CD14-positive monocyte (primary cell): ENCODE data around the gene COL21A1. TPM values are rescaled to one million over a fixed set of nuclear protein-coding genes. Genes with fewer than 3 reads are reported as not detected.

Source experiments
- DNase-seq, 3 donors: peaks; one replicate each; pipeline ENCODE4 v3.0.0-alpha.2; 2011 to 2022
- H2AFZ ChIP-seq: 2 replicates; pipeline ENCODE4 v1.6.0; 2012; ENCODE audit warnings: mild to moderate bottlenecking, low read depth, low read length, inconsistent platforms; ENCODE audit not compliant: insufficient read depth, poor library complexity, severe bottlenecking
- H3K27ac ChIP-seq, 2 donors: 1 replicate in 1 of 2; 2 replicates in 1 of 2; pipeline ENCODE4 v1.5.1; 2012 to 2013; ENCODE audit warnings: low read length in 2 of 2, control low read depth in 1 of 2, inconsistent platforms in 1 of 2, low read depth in 1 of 2, mild to moderate bottlenecking in 1 of 2
- H3K27me3 ChIP-seq, 2 donors: one replicate each; pipeline versions ENCODE4 v1.6.0 to v1.6.1; 2011 to 2013; ENCODE audit warnings: low read length in 2 of 2; ENCODE audit not compliant: control insufficient read depth in 2 of 2, insufficient read depth in 2 of 2
- H3K36me3 ChIP-seq, 2 donors: replicated peaks in 1 of 2; 1 replicate in 1 of 2; 2 replicates in 1 of 2; pipeline versions ENCODE4 v1.5.1 to v1.6.1; 2012 to 2013; ENCODE audit warnings: low read length in 2 of 2, control low read depth in 1 of 2, inconsistent platforms in 1 of 2, mild to moderate bottlenecking in 1 of 2; ENCODE audit not compliant: insufficient read depth in 2 of 2, control insufficient read depth in 1 of 2
- H3K4me1 ChIP-seq, 2 donors: 1 replicate in 1 of 2; 2 replicates in 1 of 2; pipeline versions ENCODE4 v1.5.1 to v1.6.1; 2012 to 2013; ENCODE audit warnings: low read length in 2 of 2, control low read depth in 1 of 2, inconsistent platforms in 1 of 2, mild to moderate bottlenecking in 1 of 2, moderate library complexity in 1 of 2; ENCODE audit not compliant: insufficient read depth in 2 of 2, control insufficient read depth in 1 of 2
- H3K4me2 ChIP-seq: replicated peaks from 2 replicates; pipeline ENCODE3; 2012; ENCODE audit warnings: low read length, moderate library complexity, mild to moderate bottlenecking; ENCODE audit not compliant: poor library complexity, severe bottlenecking; ENCODE audit errors: extremely low read depth
- H3K4me3 ChIP-seq, 3 experiments: fragments of 200-600 bp in 1 of 3; sonication (generic) in 1 of 3; replicated peaks in 1 of 3; 1 replicate in 2 of 3; 2 replicates in 1 of 3; pipeline ENCODE4 v1.5.1; 2011 to 2013; ENCODE audit warnings: low read length in 3 of 3, mild to moderate bottlenecking in 3 of 3, control low read depth in 2 of 3, low read depth in 2 of 3, inconsistent platforms in 1 of 3, moderate library complexity in 1 of 3
- H3K79me2 ChIP-seq: 2 replicates; pipeline ENCODE4 v1.6.0; 2012; ENCODE audit warnings: mild to moderate bottlenecking, control low read depth, inconsistent platforms, low read length, moderate library complexity; ENCODE audit not compliant: insufficient read depth
- H3K9ac ChIP-seq: 2 replicates; pipeline ENCODE4 v1.6.0; 2017; ENCODE audit warnings: low read length, mild to moderate bottlenecking; ENCODE audit not compliant: insufficient read depth, poor library complexity, severe bottlenecking
- H3K9me3 ChIP-seq, 2 donors: replicated peaks in 1 of 2; 1 replicate in 1 of 2; 2 replicates in 1 of 2; pipeline versions ENCODE4 v1.5.1 to v1.6.1; 2012 to 2013; ENCODE audit warnings: low read length in 2 of 2, control low read depth in 1 of 2; ENCODE audit not compliant: control insufficient read depth in 1 of 2, insufficient read depth in 1 of 2
- H4K20me1 ChIP-seq: 2 replicates; pipeline ENCODE4 v1.6.0; 2012; ENCODE audit warnings: mild to moderate bottlenecking, low read length, control low read depth, moderate library complexity; ENCODE audit not compliant: insufficient read depth
- H3K27ac Mint-ChIP-seq, 7 donors: one replicate each; pipeline ENCODE4 v1.8.0; 2020; ENCODE audit warnings: mild to moderate bottlenecking in 7 of 7, mixed read lengths in 7 of 7, moderate library complexity in 6 of 7, inconsistent platforms in 2 of 7
- H3K27me3 Mint-ChIP-seq, 3 donors: one replicate each; pipeline ENCODE4 v1.8.0; 2021 to 2022; ENCODE audit warnings: low read depth in 3 of 3, mild to moderate bottlenecking in 3 of 3, mixed read lengths in 3 of 3, moderate library complexity in 3 of 3, inconsistent platforms in 1 of 3
- H3K36me3 Mint-ChIP-seq, 2 donors: one replicate each; pipeline ENCODE4 v1.8.0; 2020; ENCODE audit warnings: mixed read lengths in 2 of 2, inconsistent platforms in 1 of 2, mild to moderate bottlenecking in 1 of 2
- H3K4me1 Mint-ChIP-seq: one replicate; pipeline ENCODE4 v1.8.0; 2020; ENCODE audit warnings: mild to moderate bottlenecking, mixed read lengths
- H3K4me3 Mint-ChIP-seq, 2 donors: one replicate each; pipeline ENCODE4 v1.8.0; 2020; ENCODE audit warnings: mild to moderate bottlenecking in 2 of 2, mixed read lengths in 2 of 2, moderate library complexity in 1 of 2
- H3K9me3 Mint-ChIP-seq, 7 donors: one replicate each; pipeline ENCODE4 v1.8.0; 2020 to 2022; ENCODE audit warnings: mixed read lengths in 7 of 7, mild to moderate bottlenecking in 6 of 7, moderate library complexity in 6 of 7, inconsistent platforms in 2 of 7
- WGBS: methylation state at CpG from one replicate; pipeline ENCODE4 v1.1.5; 2013; ENCODE audit warnings: missing lambda C conversion rate; ENCODE audit not compliant: insufficient coverage; 5-methylcytosine and 5-hydroxymethylcytosine counted together
- intact Hi-C, 2 donors: fragments of 100-400 bp; cut with micrococcal nuclease; formaldehyde crosslinking; loops; one replicate each; pipeline versions ENCODE4 v1.15.0 to v1.15.1; 2023
- polyA plus RNA-seq, 3 donors: library from polyadenylated mRNA; depleted of rRNA in 1 of 3; unstranded in 2 of 3; stranded (reverse) in 1 of 3; fragments of 300-500 nt in 2 of 3; fragments of >200 nt in 1 of 3; fragmentation: Illumina TruSeq in 2 of 3; gene quantifications; 1 replicate in 2 of 3; 2 replicates in 1 of 3; pipeline ENCODE4 v1.2.3, GENCODE V29; 2012 to 2021
- TF ChIP-seq, protein P1 (sequence below): fragments of 200-600 bp; IDR thresholded peaks from one replicate; pipeline ENCODE4 v1.8.0; 2022; ENCODE audit warnings: antibody characterized with exemption, mild to moderate bottlenecking

The COL21A1 gene
- polyA plus RNA-seq, 3 donors: 0.03 TPM; not detected in 2

DNA sequence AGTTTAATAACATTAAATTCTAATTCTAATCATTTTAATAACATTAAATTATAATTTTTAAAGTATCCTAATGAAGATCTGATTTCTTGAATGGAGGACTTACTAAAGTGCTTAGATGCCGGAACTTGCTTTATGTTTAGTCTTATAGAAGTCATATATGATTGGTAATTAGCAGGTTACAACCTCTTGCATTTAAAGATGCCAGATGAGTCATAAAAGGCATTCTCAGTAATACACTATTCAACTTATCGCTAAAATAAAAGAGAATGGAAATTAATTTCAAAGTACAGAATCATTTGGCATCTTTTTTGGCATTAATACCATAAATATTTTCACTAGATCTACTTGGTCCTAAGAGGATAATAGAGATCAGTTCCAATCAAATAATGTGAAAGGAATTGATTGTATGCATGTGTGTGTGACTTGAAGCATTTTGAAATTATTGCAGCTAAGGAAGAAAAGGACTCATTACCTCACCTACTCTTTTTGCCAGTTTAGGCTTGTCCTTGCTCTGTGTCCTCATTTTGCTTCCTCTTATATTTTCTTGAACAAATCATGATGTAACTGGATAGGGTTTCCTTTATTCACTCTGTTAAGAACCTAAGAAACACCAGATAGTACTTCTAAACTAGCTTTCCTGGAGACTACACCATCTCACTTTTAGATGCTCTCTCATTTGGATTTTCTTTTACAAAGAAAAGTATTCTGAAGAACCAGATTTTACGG is 2.7 kb downstream of the COL21A1 start:
- Histone ChIP-seq H3K36me3 (no peaks in the 10 kb centered on the region), H3K4me2 (peak overlapping the region; percentile 5), H3K9ac (no peak overlapping the region), H3K4me1 (peaks cover 33 to 35% of the 10 kb centered on the region in 2 donors), H3K27me3 (peaks cover 31 to 32% of the 10 kb centered on the region in 2 donors), H4K20me1 (no peaks in the 10 kb centered on the region), H2AFZ (no peak overlapping the region), H3K9me3 (peaks cover 0 to 3% of the 10 kb centered on the region in 2 donors), H3K4me3 (no peak overlapping the region), H3K27ac (no peak overlapping the region), H3K79me2 (no peaks in the 10 kb centered on the region)
- H3K9me3 Mint-ChIP-seq: peaks cover 0 to 8% (median 3%) of the 10 kb centered on the region in 7 donors
- intact Hi-C loops: no loop called here
- H3K27me3 Mint-ChIP-seq: peaks cover 28 to 32% (median 29%) of the 10 kb centered on the region in 3 donors
- peaks cover 28% of the 10 kb centered on the region for H3K4me1 Mint-ChIP-seq
- TF ChIP-seq, protein P1, sequence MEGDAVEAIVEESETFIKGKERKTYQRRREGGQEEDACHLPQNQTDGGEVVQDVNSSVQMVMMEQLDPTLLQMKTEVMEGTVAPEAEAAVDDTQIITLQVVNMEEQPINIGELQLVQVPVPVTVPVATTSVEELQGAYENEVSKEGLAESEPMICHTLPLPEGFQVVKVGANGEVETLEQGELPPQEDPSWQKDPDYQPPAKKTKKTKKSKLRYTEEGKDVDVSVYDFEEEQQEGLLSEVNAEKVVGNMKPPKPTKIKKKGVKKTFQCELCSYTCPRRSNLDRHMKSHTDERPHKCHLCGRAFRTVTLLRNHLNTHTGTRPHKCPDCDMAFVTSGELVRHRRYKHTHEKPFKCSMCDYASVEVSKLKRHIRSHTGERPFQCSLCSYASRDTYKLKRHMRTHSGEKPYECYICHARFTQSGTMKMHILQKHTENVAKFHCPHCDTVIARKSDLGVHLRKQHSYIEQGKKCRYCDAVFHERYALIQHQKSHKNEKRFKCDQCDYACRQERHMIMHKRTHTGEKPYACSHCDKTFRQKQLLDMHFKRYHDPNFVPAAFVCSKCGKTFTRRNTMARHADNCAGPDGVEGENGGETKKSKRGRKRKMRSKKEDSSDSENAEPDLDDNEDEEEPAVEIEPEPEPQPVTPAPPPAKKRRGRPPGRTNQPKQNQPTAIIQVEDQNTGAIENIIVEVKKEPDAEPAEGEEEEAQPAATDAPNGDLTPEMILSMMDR: no peak
- DNase-seq: peak; percentile 32 to 53 (median 35)
- no CpG with 5 or more reads among the region's 3 CpGs for WGBS
- peak overlapping the region in 4 of 7 donors; percentile 28 to 75 (median 66) for H3K27ac Mint-ChIP-seq
- peaks cover 0 to 3% of the 10 kb centered on the region in 2 donors for H3K36me3 Mint-ChIP-seq
- H3K4me3 Mint-ChIP-seq: no peak overlapping the region

DNA sequence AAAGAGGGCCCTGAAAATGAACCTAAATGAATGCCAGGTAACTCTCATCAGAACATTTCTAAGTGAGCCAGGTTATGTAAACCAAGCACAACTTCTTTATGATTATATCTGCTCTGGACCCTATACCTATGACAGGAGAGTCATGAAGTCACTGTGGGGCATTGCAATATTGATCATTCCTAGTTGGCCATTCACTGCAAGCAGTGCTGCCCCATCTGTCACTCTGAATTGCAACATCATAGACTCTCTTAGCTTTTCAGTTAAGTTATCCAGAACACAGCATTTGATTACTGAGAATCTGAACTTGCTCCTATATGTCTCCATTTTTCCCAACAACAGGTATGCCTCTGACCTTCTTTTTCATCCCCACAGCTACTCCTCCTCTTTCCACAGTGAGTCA is 3.3 kb downstream of the COL21A1 start:
- no peak overlapping the region for H2AFZ ChIP-seq
- no peaks in the 10 kb centered on the region for H3K79me2 ChIP-seq
- no peak overlapping the region for H3K9ac ChIP-seq
- H3K36me3 Mint-ChIP-seq: peaks cover 0 to 3% of the 10 kb centered on the region in 2 donors
- H3K9me3 Mint-ChIP-seq: peaks cover 0 to 8% (median 3%) of the 10 kb centered on the region in 7 donors
- H3K27me3 ChIP-seq: peaks cover 29% of the 10 kb centered on the region in 2 donors
- H3K9me3 ChIP-seq: peaks cover 0 to 3% of the 10 kb centered on the region in 2 donors
- peak overlapping the region in 5 of 7 donors; percentile 66 to 82 (median 71) for H3K27ac Mint-ChIP-seq
- H3K4me1 ChIP-seq: peaks cover 33 to 35% of the 10 kb centered on the region in 2 donors
- H3K4me2 ChIP-seq: peak overlapping the region; percentile 33
- H3K4me3 Mint-ChIP-seq: no peak overlapping the region
- TF ChIP-seq, protein P1: no peak
- H4K20me1 ChIP-seq: no peaks in the 10 kb centered on the region
- intact Hi-C loops: no loop called here
- H3K4me1 Mint-ChIP-seq: peaks cover 28% of the 10 kb centered on the region
- H3K27ac ChIP-seq: peak overlapping the region in 1 of 2 donors; percentile 18
- peaks cover 28 to 32% (median 28%) of the 10 kb centered on the region in 3 donors for H3K27me3 Mint-ChIP-seq
- DNase-seq: peak in 1 of 3 donors; percentile 2
- no peak overlapping the region for H3K4me3 ChIP-seq
- H3K36me3 ChIP-seq: no peaks in the 10 kb centered on the region
